Spleen (tissue), 11 donors: Measurements from ENCODE around the gene UCK1. TPM values are rescaled to one million over a fixed set of nuclear protein-coding genes. Genes with fewer than 3 reads are reported as not detected.

Source experiments
- DNase-seq: peaks from one replicate; pipeline ENCODE4 v3.0.0-alpha.2; 2020
- H3K27ac ChIP-seq, 8 donors: fragments of 200-600 bp; sonication (generic) in 7 of 8; 1 replicate in 4 of 8; 2 replicates in 4 of 8; pipeline versions ENCODE4 v1.5.0 to v1.8.0; 2016 to 2021; ENCODE audit warnings: inconsistent platforms in 4 of 8, mild to moderate bottlenecking in 4 of 8, moderate library complexity in 1 of 8
- H3K27me3 ChIP-seq, 7 donors: fragments of 200-600 bp; sonication (generic) in 6 of 7; replicated peaks in 1 of 7; 1 replicate in 4 of 7; 2 replicates in 3 of 7; pipeline versions ENCODE4 v1.5.0 to v1.8.0; 2016 to 2021; ENCODE audit warnings: inconsistent platforms in 3 of 7, mild to moderate bottlenecking in 1 of 7
- H3K36me3 ChIP-seq, 6 donors: fragments of 200-600 bp; sonication (generic) in 5 of 6; 1 replicate in 4 of 6; 2 replicates in 2 of 6; pipeline versions ENCODE4 v1.5.0 to v1.8.0; 2016 to 2021; ENCODE audit warnings: inconsistent platforms in 2 of 6
- H3K4me1 ChIP-seq, 6 donors: fragments of 200-600 bp; sonication (generic) in 5 of 6; 1 replicate in 3 of 6; 2 replicates in 3 of 6; pipeline versions ENCODE4 v1.5.0 to v1.8.0; 2016 to 2021; ENCODE audit warnings: inconsistent platforms in 3 of 6
- H3K4me3 ChIP-seq, 8 donors: fragments of 200-600 bp; sonication (generic) in 7 of 8; 1 replicate in 4 of 8; 2 replicates in 4 of 8; pipeline versions ENCODE4 v1.5.0 to v1.8.0; 2016 to 2021; ENCODE audit warnings: inconsistent platforms in 4 of 8, mild to moderate bottlenecking in 4 of 8, moderate library complexity in 2 of 8
- H3K9me3 ChIP-seq, 8 donors: fragments of 200-600 bp; sonication (generic) in 7 of 8; 1 replicate in 4 of 8; 2 replicates in 4 of 8; pipeline versions ENCODE4 v1.5.0 to v1.8.0; 2016 to 2021; ENCODE audit warnings: inconsistent platforms in 4 of 8
- POLR2A ChIP-seq, 3 donors: fragments of 450-650 bp; IDR thresholded peaks; one replicate each; pipeline ENCODE4 v1.5.1; 2017; ENCODE audit warnings: antibody characterized with exemption in 3 of 3, mild to moderate bottlenecking in 1 of 3
- POLR2AphosphoS5 ChIP-seq, 3 donors: sonication (generic); formaldehyde crosslinking; IDR thresholded peaks; one replicate each; pipeline ENCODE4 v1.5.1; 2017; ENCODE audit warnings: antibody characterized with exemption in 3 of 3
- WGBS, 5 donors: extraction: QIAGEN DNeasy Blood & Tissue Kit in 3 of 5; methylation state at CpG; one replicate each; pipeline versions ENCODE4 v1.1.5 to v1.1.7; 2013 to 2018; 5-methylcytosine and 5-hydroxymethylcytosine counted together
- intact Hi-C: fragments of 100-400 bp; cut with DNase I; formaldehyde crosslinking; loops from one replicate; pipeline ENCODE4 v1.15.0; 2023; ENCODE audit warnings: low total_unique reads
- polyA plus RNA-seq, 3 donors: library from polyadenylated mRNA; stranded (reverse); fragments of 200-250 nt; gene quantifications; one replicate each; pipeline ENCODE4 v1.2.1, GENCODE V29; 2013
- total RNA-seq, 7 donors: library from RNA; depleted of rRNA in 3 of 7; stranded (reverse); fragments of >200 nt in 3 of 7; fragmentation: NEBNext Ultra II Directional in 4 of 7; extraction: Animal tissue kit (Norgen Biotek cat#: 25700) in 4 of 7; gene quantifications; one replicate each; pipeline versions ENCODE4 v1.1.0 to v1.2.1, GENCODE V29; 2016 to 2021
- TF ChIP-seq, protein P1 (sequence below), 11 experiments: fragments of 200-600 bp in 7 of 11; fragments of 450-650 bp in 4 of 11; sonication (generic) in 4 of 11; IDR thresholded peaks in 8 of 11; conservative IDR thresholded peaks in 3 of 11; 1 replicate in 7 of 11; 2 replicates in 4 of 11; pipeline versions ENCODE4 v1.4.0 to v1.8.0; 2016 to 2021; ENCODE audit warnings: antibody characterized with exemption in 11 of 11, inconsistent platforms in 4 of 11, mild to moderate bottlenecking in 1 of 11
- donor health status: healthy with polysubstance abuse.
- donor health status: DM: no; HTN: no; CAD: no; lungs with moderate emphysema.
- donor health status: DM: no; HTN: no; CAD: no.
- donor health status: Bipolar disorder and iron deficiency.
- donor health status: healthy.
- donor health status: DM: no; HTN: no; CAD: no.
- donor health status: DM: yes; HTN: yes; CAD: no.

Gene UCK1
- total and polyA plus RNA-seq, 10 donors, result 20.3 to 32.9 (median 23.8) TPM

GRCh38 chr9:131546336-131547084 lies 15.4 kb upstream of the UCK1 start:
- Histone ChIP-seq H3K27me3 (peaks cover 0 to 61% (median 29%) of the 10 kb centered on the region in 7 donors), H3K4me1 (peaks cover 0 to 20% (median 13%) of the 10 kb centered on the region in 6 donors), H3K4me3 (peak overlapping the region in 3 of 8 donors; percentile 7 to 54 (median 13)), H3K27ac (no peak overlapping the region), H3K9me3 (peaks cover 8 to 46% (median 27%) of the 10 kb centered on the region in 8 donors), H3K36me3 (no peaks in the 10 kb centered on the region)
- DNase-seq, result no peak
- intact Hi-C loops, result no loop called here
- no peak for TF ChIP-seq POLR2AphosphoS5 (IDR thresholded peaks at IDR 0.05)
- no peak for TF ChIP-seq POLR2A (IDR thresholded peaks at IDR 0.05)
- TF ChIP-seq, protein P1, sequence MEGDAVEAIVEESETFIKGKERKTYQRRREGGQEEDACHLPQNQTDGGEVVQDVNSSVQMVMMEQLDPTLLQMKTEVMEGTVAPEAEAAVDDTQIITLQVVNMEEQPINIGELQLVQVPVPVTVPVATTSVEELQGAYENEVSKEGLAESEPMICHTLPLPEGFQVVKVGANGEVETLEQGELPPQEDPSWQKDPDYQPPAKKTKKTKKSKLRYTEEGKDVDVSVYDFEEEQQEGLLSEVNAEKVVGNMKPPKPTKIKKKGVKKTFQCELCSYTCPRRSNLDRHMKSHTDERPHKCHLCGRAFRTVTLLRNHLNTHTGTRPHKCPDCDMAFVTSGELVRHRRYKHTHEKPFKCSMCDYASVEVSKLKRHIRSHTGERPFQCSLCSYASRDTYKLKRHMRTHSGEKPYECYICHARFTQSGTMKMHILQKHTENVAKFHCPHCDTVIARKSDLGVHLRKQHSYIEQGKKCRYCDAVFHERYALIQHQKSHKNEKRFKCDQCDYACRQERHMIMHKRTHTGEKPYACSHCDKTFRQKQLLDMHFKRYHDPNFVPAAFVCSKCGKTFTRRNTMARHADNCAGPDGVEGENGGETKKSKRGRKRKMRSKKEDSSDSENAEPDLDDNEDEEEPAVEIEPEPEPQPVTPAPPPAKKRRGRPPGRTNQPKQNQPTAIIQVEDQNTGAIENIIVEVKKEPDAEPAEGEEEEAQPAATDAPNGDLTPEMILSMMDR (IDR thresholded peaks at IDR 0.05 in 8 of 11, conservative IDR thresholded peaks at IDR 0.05 in 3 of 11), result no peak
- WGBS, 5 donors, result 4 to 12% (median 6%) methylated on average over 21 to 49 of the region's 49 CpGs

DNA sequence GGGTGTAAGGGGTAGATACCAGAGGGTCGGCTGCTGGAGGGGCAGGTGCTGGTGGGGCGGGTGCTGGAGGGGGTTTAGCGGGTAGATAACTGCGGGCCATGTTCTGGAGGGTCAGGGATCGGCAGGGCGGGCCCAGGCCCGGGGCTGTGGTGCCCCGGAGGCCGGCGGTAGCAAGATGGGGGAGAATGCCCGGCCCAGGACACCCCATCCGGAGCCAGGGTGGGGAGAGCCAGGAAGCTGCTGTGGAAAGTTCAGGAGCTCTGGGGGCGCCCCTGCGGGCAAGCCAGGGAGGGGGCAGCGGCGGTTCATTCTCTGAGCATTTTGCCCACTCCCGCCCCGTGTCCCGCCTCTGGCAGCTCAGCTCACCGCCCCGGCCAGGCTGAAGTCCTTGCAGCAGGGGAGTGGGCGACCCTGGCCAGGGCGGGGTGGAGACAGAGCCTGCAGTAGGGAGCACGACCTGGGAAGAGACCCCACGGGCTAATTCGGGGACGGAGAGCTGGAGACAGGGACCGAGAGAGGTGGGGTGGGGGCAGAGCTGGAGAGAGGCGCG lies 14.8 kb upstream of the UCK1 start:
- Histone ChIP-seq H3K9me3 (peaks cover 8 to 46% (median 27%) of the 10 kb centered on the region in 8 donors), H3K27ac (no peak overlapping the region), H3K4me3 (peak overlapping the region in 2 of 8 donors; percentile 13 to 54), H3K27me3 (peaks cover 0 to 61% (median 29%) of the 10 kb centered on the region in 7 donors), H3K4me1 (peaks cover 0 to 20% (median 13%) of the 10 kb centered on the region in 6 donors), H3K36me3 (no peaks in the 10 kb centered on the region)
- no peak for TF ChIP-seq POLR2AphosphoS5 (IDR thresholded peaks at IDR 0.05)
- no peak for TF ChIP-seq POLR2A (IDR thresholded peaks at IDR 0.05)
- TF ChIP-seq, protein P1 (IDR thresholded peaks at IDR 0.05 in 8 of 11, conservative IDR thresholded peaks at IDR 0.05 in 3 of 11), result no peak
- intact Hi-C loops, result no loop called here
- no peak for DNase-seq
- WGBS, 5 donors, result 4 to 11% (median 7%) methylated on average over 16 to 30 of the region's 30 CpGs

DNA sequence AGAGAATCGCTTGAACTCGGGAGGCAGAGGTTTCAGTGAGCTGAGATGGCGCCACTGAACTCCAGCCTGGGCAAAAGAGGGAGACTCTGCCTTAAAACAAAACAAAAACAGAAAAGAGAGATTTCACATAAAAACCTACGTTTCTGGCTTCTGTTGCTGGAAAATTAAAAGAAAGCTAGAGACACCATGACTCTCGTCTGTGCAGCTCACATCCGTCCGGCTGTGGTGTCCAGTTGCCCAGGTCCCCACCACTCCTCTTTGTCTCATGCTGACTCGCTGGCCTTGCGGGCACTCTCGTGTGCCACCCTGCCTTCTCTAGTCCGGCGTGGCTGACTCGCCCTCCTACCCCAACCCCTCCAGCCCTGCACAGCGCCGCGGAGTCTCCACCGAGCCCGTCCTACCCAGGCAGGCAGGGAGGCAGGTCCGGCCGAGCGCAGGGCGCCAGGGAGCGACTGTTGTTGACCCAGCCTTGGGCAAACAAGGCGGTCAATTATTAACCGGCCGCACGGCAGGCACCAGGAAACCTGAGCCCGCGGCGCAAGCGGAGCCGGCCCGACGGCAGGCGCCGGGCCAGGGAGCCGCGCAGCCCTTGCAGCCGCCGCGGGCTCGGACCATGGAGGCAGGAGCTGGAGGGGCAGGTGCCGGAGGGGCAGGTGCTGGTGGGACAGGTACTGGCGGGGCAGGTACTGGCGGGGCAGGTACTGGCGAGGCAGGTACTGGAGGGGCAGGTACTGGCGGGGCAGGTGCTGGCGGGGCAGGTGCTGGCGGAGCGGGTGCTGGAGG lies 14.1 kb upstream of the UCK1 start, which contains the start of gene PRRT1B:
TSS of gene PRRT1B (plus strand) at position 521 of the 783 bp plus-strand sequence. CDS start at position 614, 93 bp downstream.
- DNase-seq, result no peak
- H3K36me3 ChIP-seq, result no peaks in the 10 kb centered on the region
- no peak within 1 kb of the TSS for H3K27ac ChIP-seq
- intact Hi-C loops, result no loop called here
- peaks cover 0 to 61% (median 29%) of the 10 kb centered on the region in 7 donors for H3K27me3 ChIP-seq
- peaks cover 8 to 46% (median 27%) of the 10 kb centered on the region in 8 donors for H3K9me3 ChIP-seq
- H3K4me1 ChIP-seq, result peaks cover 0 to 20% (median 13%) of the 10 kb centered on the region in 6 donors
- 27 to 43% (median 32%) methylated on average over 39 to 50 of the region's 50 CpGs for WGBS, 5 donors
- peak within 1 kb of the TSS in 2 of 8 donors; percentile 13 to 54 for H3K4me3 ChIP-seq
- TF ChIP-seq POLR2AphosphoS5 (IDR thresholded peaks at IDR 0.05) (no peak), POLR2A (IDR thresholded peaks at IDR 0.05) (no peak)
- TF ChIP-seq, protein P1 (IDR thresholded peaks at IDR 0.05 in 8 of 11, conservative IDR thresholded peaks at IDR 0.05 in 3 of 11), result no peak
